HepG2 (cell line): ENCODE results near the gene ELOVL5. TPM values are rescaled to one million over a fixed set of nuclear protein-coding genes. Genes with fewer than 3 reads are reported as not detected.

ENCODE experiments used
- CBX1 ChIP-seq: IDR thresholded peaks from one replicate; pipeline ENCODE4 v1.6.1; 2016; ENCODE audit warnings: antibody characterized with exemption, low read depth
- EHMT2 ChIP-seq: fragments of 200-600 bp; sonication (generic); IDR thresholded peaks from 2 replicates; pipeline ENCODE4 v1.7.0; 2017; ENCODE audit warnings: antibody characterized with exemption, low read depth, low read length, borderline replicate concordance
- GPN1 ChIP-seq: sonication (generic); formaldehyde crosslinking; IDR thresholded peaks from 2 replicates; pipeline ENCODE4 v1.5.1; 2020; ENCODE audit warnings: missing genetic modification reagents, borderline replicate concordance
- HDAC1 ChIP-seq: sonication (generic); formaldehyde crosslinking; IDR thresholded peaks from 2 replicates; pipeline ENCODE4 v1.5.1; 2020; ENCODE audit warnings: mild to moderate bottlenecking, missing genetic modification reagents
- HMG20A ChIP-seq: IDR thresholded peaks from 2 replicates; pipeline ENCODE4 v1.6.1; 2016; ENCODE audit warnings: borderline replicate concordance
- HOXA9 ChIP-seq: sonication (generic); formaldehyde crosslinking; IDR thresholded peaks from 2 replicates; pipeline ENCODE4 v1.8.1; 2022; ENCODE audit warnings: missing genetic modification reagents, mild to moderate bottlenecking, moderate library complexity, borderline replicate concordance
- MYNN ChIP-seq: sonication (generic); formaldehyde crosslinking; IDR thresholded peaks from 2 replicates; pipeline ENCODE4 v1.4.0; 2020; ENCODE audit warnings: mild to moderate bottlenecking, low read depth, missing genetic modification reagents
- PPARG ChIP-seq: conservative IDR thresholded peaks from 2 replicates; pipeline ENCODE4 v1.6.1; 2016; ENCODE audit warnings: missing biosample characterization, missing genetic modification reagents
- TCF7 ChIP-seq: sonication (generic); IDR thresholded peaks from 2 replicates; pipeline ENCODE4 v1.6.1; 2016; ENCODE audit warnings: antibody characterized with exemption, low read depth
- TRIM24 ChIP-seq: sonication (generic); formaldehyde crosslinking; IDR thresholded peaks from 2 replicates; pipeline ENCODE4 v1.8.0; 2022; ENCODE audit warnings: mild to moderate bottlenecking, missing genetic modification reagents
- ZBTB38 ChIP-seq: sonication (generic); formaldehyde crosslinking; IDR thresholded peaks from 2 replicates; pipeline ENCODE4 v1.5.1; 2020; ENCODE audit warnings: mild to moderate bottlenecking, missing genetic modification reagents
- ZNF143 ChIP-seq: sonication (generic); formaldehyde crosslinking; IDR thresholded peaks from 2 replicates; pipeline ENCODE4 v1.4.0; 2020; ENCODE audit warnings: missing genetic modification reagents
- ZNF232 ChIP-seq: sonication (generic); formaldehyde crosslinking; IDR thresholded peaks from 2 replicates; pipeline ENCODE4 v1.4.0; 2020; ENCODE audit warnings: missing genetic modification reagents, borderline replicate concordance
- ZNF3 ChIP-seq: IDR thresholded peaks from 2 replicates; pipeline ENCODE4 v1.7.0; 2017; ENCODE audit warnings: inconsistent platforms
- ZNF354B ChIP-seq: sonication (generic); formaldehyde crosslinking; IDR thresholded peaks from 2 replicates; pipeline ENCODE4 v1.8.0; 2022; ENCODE audit warnings: mild to moderate bottlenecking, missing genetic modification reagents
- ZNF431 ChIP-seq: sonication (generic); formaldehyde crosslinking; IDR thresholded peaks from 2 replicates; pipeline ENCODE4 v1.9.0; 2022; ENCODE audit warnings: missing genetic modification reagents, low read depth, mild to moderate bottlenecking, borderline replicate concordance
- ZNF432 ChIP-seq: sonication (generic); formaldehyde crosslinking; IDR thresholded peaks from 2 replicates; pipeline ENCODE4 v1.5.0; 2020; ENCODE audit warnings: missing genetic modification reagents, mild to moderate bottlenecking, borderline replicate concordance
- ZNF549 ChIP-seq: sonication (generic); formaldehyde crosslinking; IDR thresholded peaks from 2 replicates; pipeline ENCODE4 v1.5.0; 2020; ENCODE audit warnings: missing genetic modification reagents
- ZNF670 ChIP-seq: sonication (generic); formaldehyde crosslinking; IDR thresholded peaks from 2 replicates; pipeline ENCODE4 v1.8.0; 2022; ENCODE audit warnings: mild to moderate bottlenecking, missing genetic modification reagents, borderline replicate concordance
- ZZZ3 ChIP-seq: sonication (generic); formaldehyde crosslinking; IDR thresholded peaks from 2 replicates; pipeline ENCODE4 v1.4.0; 2020; ENCODE audit warnings: missing genetic modification reagents, mild to moderate bottlenecking, borderline replicate concordance
- polyA plus RNA-seq, 8 experiments: library from polyadenylated mRNA; depleted of rRNA in 3 of 8; stranded (reverse) in 7 of 8; unstranded in 1 of 8; fragments of >200 nt; fragmentation: Illumina TruSeq in 4 of 8; extraction: Trizol in 4 of 8; gene quantifications; 2 replicates each; pipeline versions ENCODE4 v1.2.1 to v1.2.3, GENCODE V29; 2011 to 2016; ENCODE audit warnings: low read depth in 4 of 8, missing spikeins in 1 of 8, mixed read lengths in 1 of 8; ENCODE audit not compliant: insufficient read depth in 1 of 8
- total RNA-seq, 5 experiments: library from RNA; depleted of rRNA; stranded (reverse); fragments of >200 nt; fragmentation: Illumina TruSeq; extraction: Trizol; gene quantifications; 2 replicates each; pipeline ENCODE4 v1.2.3, GENCODE V29; 2016; ENCODE audit warnings: low read depth in 1 of 5
- TF ChIP-seq, protein P1 (sequence below), 2 experiments: sonication (generic) in 1 of 2; formaldehyde crosslinking in 1 of 2; IDR thresholded peaks; 2 replicates each; pipeline versions ENCODE4 v1.4.0 to v1.6.1; 2016 to 2020; ENCODE audit warnings: borderline replicate concordance in 1 of 2, low read depth in 1 of 2, mild to moderate bottlenecking in 1 of 2, missing genetic modification reagents in 1 of 2
- TF ChIP-seq, protein P2 (sequence below): sonication (generic); formaldehyde crosslinking; IDR thresholded peaks from 2 replicates; pipeline ENCODE4 v1.5.0; 2020; ENCODE audit warnings: missing genetic modification reagents
- TF ChIP-seq, protein P3 (sequence below): IDR thresholded peaks from 2 replicates; pipeline ENCODE4 v1.6.1; 2012; ENCODE audit warnings: inconsistent platforms
- TF ChIP-seq, protein P4 (sequence below): IDR thresholded peaks from 2 replicates; pipeline ENCODE4 v1.6.1; 2016; ENCODE audit warnings: mild to moderate bottlenecking

The ELOVL5 gene
- total and polyA plus RNA-seq, 2 of the 13 experiments (the other 11 are each of a cell fraction or from before 2014, with no cell fraction given), result 50.1 to 72.4 TPM

DNA sequence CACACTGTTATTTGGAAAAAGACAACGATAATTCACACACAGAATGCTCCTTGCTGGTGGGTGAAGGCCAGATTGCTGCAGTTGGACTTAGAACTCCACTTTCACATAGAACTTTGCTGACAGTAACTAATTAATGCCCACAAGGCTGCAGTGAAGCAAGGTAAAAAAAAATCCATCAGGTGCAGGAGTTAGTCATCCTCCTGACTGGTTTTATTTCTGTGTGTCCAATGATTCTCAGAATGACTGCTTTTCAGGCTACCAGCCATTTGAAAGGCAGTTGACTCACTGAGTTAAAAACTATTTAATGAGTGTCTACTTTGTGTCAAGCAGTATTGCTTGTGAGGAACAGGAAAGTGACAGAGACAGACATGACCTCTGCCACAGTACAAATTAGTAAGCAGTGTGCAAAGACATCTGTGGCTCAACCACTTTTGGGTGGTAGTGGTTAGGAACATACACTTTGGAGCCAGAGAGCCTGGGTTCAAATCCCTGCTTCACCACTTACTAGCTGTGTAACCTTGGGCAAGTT, 41.9 kb downstream of the ELOVL5 start (continued):
- TF ChIP-seq, protein P1, sequence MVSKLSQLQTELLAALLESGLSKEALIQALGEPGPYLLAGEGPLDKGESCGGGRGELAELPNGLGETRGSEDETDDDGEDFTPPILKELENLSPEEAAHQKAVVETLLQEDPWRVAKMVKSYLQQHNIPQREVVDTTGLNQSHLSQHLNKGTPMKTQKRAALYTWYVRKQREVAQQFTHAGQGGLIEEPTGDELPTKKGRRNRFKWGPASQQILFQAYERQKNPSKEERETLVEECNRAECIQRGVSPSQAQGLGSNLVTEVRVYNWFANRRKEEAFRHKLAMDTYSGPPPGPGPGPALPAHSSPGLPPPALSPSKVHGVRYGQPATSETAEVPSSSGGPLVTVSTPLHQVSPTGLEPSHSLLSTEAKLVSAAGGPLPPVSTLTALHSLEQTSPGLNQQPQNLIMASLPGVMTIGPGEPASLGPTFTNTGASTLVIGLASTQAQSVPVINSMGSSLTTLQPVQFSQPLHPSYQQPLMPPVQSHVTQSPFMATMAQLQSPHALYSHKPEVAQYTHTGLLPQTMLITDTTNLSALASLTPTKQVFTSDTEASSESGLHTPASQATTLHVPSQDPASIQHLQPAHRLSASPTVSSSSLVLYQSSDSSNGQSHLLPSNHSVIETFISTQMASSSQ (IDR thresholded peaks at IDR 0.05; ENCODE audit: low read depth), result 0 out of 2 replicates have a peak, but pooled peaks have one; percentile 51
- TF ChIP-seq, protein P1 (CRISPR knock-in tag; IDR thresholded peaks at IDR 0.05; ENCODE audit: borderline replicate concordance), result no peak
- TF ChIP-seq ZNF549 (CRISPR knock-in tag), result no peak
- TF ChIP-seq PPARG (CRISPR knock-in tag), result peak; percentile 82
- TF ChIP-seq, protein P2, sequence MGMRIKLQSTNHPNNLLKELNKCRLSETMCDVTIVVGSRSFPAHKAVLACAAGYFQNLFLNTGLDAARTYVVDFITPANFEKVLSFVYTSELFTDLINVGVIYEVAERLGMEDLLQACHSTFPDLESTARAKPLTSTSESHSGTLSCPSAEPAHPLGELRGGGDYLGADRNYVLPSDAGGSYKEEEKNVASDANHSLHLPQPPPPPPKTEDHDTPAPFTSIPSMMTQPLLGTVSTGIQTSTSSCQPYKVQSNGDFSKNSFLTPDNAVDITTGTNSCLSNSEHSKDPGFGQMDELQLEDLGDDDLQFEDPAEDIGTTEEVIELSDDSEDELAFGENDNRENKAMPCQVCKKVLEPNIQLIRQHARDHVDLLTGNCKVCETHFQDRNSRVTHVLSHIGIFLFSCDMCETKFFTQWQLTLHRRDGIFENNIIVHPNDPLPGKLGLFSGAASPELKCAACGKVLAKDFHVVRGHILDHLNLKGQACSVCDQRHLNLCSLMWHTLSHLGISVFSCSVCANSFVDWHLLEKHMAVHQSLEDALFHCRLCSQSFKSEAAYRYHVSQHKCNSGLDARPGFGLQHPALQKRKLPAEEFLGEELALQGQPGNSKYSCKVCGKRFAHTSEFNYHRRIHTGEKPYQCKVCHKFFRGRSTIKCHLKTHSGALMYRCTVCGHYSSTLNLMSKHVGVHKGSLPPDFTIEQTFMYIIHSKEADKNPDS (CRISPR knock-in tag), result peak; percentile 65; the same call in 1 of the 2 replicates
- TF ChIP-seq ZNF431 (CRISPR knock-in tag), result no peak
- TF ChIP-seq ZNF3 (CRISPR knock-in tag), result peak; percentile 93
- TF ChIP-seq ZBTB38 (CRISPR knock-in tag), result no peak
- TF ChIP-seq ZZZ3 (CRISPR knock-in tag), result no peak
- TF ChIP-seq ZNF143 (CRISPR knock-in tag), result no peak
- TF ChIP-seq HMG20A, result peak; percentile 69; the same call in 1 of the 2 replicates
- no peak for TF ChIP-seq MYNN
- TF ChIP-seq TCF7, result 0 out of 2 replicates have a peak, but pooled peaks have one; percentile 8
- TF ChIP-seq ZNF232 (CRISPR knock-in tag), result no peak
- no peak for TF ChIP-seq ZNF432 (CRISPR knock-in tag)
- no peak for TF ChIP-seq TRIM24 (CRISPR knock-in tag)
- TF ChIP-seq, protein P3, sequence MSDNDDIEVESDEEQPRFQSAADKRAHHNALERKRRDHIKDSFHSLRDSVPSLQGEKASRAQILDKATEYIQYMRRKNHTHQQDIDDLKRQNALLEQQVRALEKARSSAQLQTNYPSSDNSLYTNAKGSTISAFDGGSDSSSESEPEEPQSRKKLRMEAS, result peak; percentile 58
- TF ChIP-seq GPN1 (CRISPR knock-in tag), result no peak
- no peak for TF ChIP-seq ZNF670 (CRISPR knock-in tag)
- TF ChIP-seq HOXA9 (CRISPR knock-in tag), result no peak
- TF ChIP-seq, protein P4, sequence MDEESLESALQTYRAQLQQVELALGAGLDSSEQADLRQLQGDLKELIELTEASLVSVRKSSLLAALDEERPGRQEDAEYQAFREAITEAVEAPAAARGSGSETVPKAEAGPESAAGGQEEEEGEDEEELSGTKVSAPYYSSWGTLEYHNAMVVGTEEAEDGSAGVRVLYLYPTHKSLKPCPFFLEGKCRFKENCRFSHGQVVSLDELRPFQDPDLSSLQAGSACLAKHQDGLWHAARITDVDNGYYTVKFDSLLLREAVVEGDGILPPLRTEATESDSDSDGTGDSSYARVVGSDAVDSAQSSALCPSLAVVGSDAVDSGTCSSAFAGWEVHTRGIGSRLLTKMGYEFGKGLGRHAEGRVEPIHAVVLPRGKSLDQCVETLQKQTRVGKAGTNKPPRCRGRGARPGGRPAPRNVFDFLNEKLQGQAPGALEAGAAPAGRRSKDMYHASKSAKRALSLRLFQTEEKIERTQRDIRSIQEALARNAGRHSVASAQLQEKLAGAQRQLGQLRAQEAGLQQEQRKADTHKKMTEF, result peak; percentile 77
- TF ChIP-seq HDAC1 (CRISPR knock-in tag), result no peak
- no peak for TF ChIP-seq CBX1
- TF ChIP-seq ZNF354B (CRISPR knock-in tag), result no peak
- TF ChIP-seq EHMT2, result no peak
